SH-SY5Y (cell line): ENCODE results near the gene GJB4.

Experiments
- GATA2 ChIP-seq: IDR thresholded peaks from 2 replicates; pipeline ENCODE4 v1.6.1; 2011; ENCODE audit warnings: mild to moderate bottlenecking, low read depth, low read length
- GATA3 ChIP-seq: IDR thresholded peaks from 2 replicates; pipeline ENCODE4 v1.6.1; 2011; ENCODE audit warnings: low read depth, mild to moderate bottlenecking, low read length, moderate library complexity

- TF ChIP-seq GATA2, result no peak
- TF ChIP-seq GATA3, result no peak
Measured at GRCh38 chr1:34781071-34781843, 21.7 kb downstream of the GJB4 start, which contains the start of gene GJB3.
